Epidermal melanocyte (primary cell): ENCODE results near the gene GABPB1.

ENCODE experiments used
- DNase-seq: peaks from one replicate; pipeline ENCODE4 v3.0.0; 2011; ENCODE audit warnings: low spot score; ENCODE audit not compliant: insufficient read length

The GABPB1 gene

DNA sequence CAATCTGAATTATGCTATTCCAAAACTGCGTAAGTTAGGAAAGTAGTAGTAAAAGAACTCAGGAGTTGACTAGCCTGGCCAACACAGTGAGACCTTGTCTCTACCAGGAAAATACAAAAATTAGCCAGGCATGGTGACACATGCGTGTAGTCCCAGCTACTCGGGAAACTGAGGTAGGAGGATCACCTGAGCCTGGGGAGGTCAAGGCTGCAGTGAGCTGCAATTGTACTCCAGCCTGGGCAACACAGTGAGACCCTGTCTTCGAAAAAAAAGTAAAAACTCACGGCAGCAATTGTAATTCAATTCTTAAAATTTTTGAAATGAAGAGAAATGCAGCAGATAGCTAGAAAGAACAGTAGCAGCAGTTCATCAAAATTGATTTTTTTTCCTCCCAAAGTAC is 9.7 kb downstream of the GABPB1 start:
- DNase-seq: no peak

DNA sequence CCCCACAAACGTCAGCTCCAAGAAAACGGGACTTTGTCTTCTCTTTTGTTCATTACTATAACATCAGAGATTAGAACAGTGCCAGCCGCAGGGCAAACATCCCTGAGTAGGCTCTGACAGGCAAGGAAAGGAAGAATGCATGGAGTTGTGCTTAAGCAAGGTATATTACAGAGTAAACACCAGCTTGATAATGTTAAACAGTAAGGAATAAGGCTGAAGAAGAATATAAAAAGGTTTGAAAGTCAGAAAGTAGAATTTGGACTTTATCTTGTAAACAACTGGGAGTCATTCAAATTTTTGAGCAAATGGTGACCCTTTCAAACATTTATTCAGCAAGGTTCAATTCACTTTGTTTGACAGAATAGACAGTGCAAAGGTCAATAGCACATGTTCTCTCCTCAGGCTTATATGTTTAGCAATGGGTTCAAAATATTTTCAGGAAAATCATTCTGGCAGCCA is 11.0 kb downstream of the GABPB1 start:
- DNase-seq: no peak

DNA sequence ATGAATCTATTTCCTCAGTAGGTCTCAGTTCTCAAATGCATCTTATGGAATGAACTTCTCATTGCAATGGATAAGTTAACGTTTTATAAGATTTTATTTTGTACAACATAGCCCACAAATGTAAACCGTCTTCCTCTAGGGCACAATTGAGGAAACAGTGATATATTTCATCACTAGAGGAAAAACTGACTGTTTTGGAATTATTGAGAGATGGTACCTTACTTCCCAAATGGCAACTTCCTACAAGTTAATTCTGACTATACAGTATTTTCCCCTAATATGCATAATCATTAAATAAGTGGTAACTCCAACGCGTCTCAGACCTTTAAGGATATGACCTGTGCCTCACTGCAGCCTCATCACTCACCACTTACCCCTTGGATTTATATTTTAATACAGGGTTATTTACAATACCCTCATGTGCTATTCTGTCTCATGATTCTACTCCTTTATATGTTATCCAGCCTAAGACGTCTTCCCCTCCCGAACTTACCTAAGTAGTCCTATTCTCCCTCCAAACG is 13.3 kb downstream of the GABPB1 start:
- DNase-seq: no peak

DNA sequence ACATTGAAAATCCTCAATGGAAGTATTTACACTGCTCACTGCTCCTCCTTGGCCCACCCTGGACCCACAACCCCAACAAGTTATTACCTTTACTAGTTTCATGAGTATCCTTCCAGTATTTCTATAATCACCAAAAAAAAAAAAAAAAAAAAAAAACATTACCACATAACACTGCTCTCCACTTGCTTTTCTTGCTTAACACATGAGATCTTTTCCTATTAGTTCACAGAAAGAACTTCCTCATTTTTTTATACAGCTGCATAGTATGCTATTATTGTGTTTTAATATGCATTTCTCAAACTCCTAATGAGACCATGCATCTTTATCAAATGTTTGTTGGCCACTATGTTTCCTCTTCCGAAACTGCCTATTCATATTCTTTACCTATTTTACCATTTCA is 14.6 kb downstream of the GABPB1 start:
- no peak for DNase-seq

DNA sequence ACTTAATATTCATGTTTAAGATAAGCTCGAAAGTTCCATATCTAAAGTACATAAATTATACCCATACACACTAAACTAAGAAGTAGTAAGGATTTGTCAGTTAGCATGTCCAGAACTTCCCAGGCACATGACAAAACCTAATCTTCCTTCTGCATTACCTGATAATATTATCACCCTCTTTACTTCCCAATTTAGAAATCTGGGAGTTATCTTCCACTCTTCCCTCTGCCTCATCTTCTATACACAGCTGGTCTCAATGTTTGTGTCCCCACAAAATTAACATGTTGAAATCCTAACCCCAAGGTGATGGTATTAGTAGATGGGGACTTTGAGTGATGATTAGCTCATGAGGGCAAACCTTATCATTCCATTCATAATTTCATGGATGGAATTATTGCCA is 15.3 kb downstream of the GABPB1 start:
- DNase-seq: no peak

DNA sequence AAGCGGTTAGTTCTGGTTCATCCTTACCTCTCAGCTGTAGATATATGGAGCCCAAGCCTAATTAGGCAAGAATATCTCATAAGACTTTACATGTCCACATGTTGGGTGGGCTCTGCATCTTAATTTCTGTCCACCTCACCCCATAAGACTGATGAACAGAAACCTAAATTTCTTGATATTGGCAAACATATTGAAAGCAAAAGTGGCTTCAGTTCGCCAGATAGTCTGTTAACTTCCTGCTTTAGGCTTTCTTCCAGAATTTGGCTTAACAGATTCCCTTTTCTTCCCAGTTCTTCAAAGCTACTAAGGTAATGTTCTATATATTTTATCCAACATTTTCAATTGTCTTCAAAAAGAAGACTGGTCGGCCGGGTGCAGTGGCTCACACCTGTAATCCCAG is 19.7 kb downstream of the GABPB1 start:
- DNase-seq: no peak

DNA sequence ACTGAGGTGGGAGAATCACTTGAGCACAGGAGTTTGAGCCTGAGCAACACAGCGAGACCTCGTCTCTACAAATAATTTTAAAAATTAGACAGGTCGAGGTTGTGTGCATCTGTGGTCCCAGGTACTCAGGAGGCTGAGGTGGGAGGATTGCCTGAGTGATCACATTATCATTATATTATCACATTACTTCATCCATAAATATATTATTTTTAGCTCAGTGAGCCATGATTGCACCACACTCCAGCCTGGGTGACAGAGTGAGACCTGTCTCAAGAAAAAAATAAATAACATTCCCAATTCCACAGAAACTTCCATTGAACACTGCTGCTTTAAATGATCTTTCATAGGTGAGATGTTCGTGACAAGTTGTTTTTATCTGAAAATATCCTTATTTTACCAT is 21.8 kb downstream of the GABPB1 start:
- DNase-seq: no peak

DNA sequence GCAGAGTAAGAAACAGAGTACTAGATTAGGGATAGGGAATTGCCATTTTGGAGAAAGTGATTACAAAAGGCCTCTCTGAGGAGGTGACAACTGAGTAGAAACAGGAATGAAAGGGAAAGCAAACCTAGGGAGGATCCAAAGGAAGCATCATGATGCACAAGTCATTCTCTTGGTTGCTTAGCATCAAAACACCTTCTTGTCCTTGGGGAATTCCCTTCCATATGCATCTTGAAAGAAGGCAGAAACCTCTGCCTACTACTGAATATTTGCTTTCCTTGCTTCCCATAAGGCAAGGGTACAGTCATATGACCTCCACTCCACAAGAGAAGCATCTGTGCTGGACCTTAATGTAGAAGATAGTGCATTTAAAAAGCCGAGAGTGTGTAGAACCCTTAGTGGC is 24.1 kb downstream of the GABPB1 start:
- DNase-seq: no peak

DNA sequence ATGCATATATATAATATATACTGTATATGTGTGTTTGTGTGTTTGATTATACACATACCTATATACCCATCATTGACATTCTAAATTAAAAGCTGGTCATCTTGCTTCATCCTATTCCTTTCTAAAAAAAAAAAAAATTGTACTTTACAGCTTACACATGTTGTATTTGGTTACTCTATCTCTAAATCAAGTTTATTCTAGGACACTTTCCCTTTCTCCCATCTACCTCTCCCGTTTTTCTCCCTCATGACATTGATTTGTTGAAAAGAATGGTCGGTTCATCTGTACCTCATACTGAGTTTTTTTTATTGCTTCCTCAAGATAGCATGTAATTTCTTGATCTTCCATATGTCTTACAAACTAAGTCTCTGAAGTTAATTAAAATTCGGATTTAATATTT is 26.9 kb downstream of the GABPB1 start:
- no peak for DNase-seq

DNA sequence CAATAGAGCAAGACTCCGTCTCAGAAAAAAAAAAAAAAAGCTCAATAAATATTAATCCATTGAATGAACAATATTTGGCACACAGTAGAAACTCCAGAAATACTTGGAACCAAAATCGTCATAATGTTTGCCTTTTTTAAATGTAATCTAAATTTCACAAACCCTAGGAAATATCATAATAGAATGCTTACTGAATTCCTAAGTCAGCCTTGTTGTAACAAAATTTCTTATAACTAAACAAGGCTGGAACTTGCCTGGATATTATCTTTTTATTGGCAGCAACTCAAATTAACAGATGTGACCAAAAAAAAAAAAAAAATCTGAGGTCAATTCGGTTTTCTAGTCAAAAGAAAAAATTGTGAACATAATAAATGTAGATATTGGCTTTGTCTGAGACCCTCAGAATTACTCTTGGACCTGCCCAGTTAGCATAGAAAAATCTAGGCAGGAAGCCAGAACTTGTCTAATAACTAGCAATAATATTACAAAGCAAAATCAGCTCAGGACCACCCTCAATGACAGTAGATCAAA is 33.3 kb downstream of the GABPB1 start:
- no peak for DNase-seq

DNA sequence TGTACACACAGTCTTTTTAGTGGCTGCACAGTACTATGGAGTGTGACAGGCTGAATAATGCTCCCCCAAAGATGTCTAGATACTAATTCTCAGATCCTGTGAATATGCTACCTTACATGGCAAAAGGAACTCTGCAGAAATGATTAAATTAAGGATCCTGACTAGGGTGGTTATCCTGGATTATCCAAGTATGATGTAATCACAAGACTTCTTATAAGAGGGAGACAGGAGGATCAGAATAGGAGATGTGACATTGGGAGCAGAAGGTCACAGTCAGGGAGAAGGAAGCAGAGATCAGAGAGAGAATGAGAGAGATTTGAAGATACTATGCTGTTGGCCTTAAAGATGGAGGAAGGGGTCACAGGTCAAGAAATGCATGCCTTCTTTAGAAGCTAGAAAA is 34.5 kb downstream of the GABPB1 start:
- no peak for DNase-seq

DNA sequence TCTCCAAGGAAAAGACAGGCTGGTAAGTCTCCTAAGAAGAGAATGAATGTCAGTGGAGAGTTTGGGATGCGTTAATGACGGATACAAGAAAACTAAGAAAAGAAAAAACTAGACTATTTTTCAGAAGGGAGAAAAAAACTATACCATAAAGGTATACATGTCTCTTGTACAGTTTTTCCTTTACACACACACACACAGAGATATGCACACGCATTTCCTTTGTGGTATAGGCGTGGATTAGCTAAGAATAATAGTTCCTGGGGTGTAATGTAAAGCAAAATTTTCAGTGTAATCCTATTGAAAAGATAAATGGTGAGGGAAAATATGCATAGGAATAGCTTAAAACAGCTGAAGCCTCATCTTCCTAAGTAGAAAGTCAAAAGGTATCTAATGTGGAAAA is 36.3 kb downstream of the GABPB1 start:
- DNase-seq: no peak

DNA sequence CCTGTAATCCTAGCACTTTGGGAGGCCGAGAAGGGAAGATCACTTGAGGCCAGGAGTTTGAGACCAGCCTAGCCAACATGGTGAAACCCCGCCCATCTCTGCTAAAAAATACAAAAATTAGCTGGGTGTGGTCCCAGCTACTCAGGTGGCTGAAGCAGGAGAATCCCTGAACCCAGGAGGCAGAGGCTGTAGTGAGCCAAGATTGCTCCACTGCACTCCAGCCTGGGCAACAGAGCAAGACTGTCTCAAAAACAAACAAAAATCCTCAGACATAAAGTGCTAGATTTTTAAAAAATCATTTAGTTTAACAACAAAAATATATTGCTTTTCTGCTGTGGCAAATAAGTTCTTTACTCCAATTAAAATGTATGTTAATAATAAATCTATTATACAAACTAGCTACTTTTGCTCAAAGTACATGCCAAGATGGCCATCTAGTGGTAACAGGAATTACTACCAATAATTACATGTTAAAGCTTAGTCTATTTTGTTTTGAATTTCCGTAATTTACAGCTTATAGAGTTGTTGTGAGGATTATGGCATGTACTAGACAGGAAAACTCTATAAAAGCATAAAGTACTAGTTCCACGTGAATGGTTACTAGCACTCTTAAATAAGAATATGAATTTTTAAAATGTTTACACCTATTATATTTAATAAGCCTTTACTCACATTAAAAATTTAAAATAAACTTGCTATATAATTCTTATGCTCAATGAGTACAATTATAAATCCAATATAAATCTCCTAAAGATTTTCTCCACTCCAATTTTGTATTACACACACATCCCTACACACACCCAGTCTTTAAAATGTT is 39.0 kb downstream of the GABPB1 start:
- DNase-seq: no peak

DNA sequence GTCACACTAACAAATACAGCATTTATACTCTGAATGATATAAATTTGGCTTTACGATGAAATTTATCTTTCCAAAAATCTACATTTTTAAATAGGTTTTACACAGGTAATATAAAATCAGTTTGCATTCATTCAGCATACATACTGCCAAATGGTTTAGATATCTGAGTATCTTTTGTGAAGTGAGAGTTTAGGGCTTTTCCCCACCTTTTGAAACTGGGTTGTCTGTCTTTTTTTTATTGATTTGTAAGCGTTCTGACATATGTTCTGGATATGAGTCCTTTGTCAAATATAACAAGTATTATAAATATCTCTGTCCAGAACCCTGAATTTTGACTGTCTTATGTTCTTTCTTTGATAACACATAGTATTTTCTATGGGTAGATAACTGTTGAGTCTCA is 42.4 kb downstream of the GABPB1 start:
- no peak for DNase-seq

DNA sequence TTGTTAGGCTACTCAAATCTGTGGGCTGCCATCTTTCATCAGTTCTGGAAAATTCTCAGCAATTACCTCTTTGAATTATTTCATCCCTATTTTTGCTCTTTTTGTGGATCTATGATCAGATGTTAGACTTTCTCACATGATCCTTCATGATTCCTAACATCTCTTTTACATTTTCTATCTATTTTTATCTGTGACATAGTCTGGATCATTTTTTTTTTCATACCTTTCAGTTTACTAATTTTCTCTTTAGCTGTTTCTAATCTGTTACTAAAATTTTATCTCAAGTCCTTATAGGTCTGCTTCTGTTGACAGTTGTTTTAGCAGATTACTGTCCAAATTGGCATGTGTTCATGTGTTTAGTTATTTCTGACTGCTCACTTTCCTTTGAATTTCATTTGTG is 47.2 kb downstream of the GABPB1 start:
- no peak for DNase-seq

DNA sequence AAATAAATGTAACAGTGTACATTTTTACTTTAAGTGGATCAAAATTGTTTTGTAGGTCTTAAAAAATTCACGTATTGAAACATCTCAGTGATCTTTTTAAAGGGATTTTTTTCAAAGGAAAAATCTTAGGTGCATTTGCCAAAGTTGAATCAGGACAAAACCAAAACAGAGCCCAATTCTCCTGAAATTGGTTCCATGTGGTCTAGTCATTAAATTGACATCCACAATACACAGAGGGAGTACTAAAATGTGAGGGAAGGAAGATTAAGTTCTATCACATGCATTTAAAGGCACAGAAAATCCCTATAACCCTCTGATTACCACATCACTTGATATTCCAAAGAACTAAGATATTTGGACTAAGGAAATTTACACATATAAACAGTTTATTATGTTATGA is 50.2 kb downstream of the GABPB1 start:
- no peak for DNase-seq

DNA sequence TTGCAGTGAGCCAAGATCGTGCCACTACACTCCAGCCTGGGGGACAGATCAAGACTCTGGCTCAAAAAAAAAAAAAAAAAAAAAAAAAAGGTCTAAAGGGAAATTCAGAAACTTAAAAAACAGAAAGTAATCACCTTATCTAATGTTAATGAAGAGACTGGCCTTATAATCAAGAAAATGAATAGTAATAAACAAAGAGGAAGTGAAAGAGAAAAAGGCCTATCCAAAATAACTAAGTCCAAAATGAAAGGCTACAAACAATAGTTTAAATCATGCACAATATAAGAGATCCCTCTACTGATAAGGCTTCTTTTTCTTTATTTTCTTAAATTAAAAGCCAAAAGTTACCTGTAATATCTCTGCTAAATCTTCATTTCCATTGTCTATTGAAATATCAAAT is 52.4 kb downstream of the GABPB1 start:
- DNase-seq: no peak

DNA sequence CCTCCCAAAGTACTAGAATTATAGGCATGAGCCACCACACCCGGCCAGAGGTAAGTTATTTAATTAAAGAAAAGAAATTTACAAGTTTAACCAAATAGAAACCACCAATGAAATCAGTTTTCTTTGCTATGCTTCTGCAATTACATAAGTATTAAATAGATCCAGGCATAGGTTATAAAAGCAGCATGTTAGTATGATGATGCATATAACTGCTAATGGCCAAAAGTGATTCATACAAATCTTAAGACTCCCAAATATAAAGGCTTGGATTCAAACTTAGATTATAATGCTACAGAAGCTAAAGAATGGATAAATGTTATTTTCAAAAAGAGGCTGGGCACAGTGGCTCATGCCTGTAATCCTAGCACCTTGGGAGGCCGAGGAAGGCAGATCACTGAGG is 56.7 kb downstream of the GABPB1 start:
- no peak for DNase-seq

DNA sequence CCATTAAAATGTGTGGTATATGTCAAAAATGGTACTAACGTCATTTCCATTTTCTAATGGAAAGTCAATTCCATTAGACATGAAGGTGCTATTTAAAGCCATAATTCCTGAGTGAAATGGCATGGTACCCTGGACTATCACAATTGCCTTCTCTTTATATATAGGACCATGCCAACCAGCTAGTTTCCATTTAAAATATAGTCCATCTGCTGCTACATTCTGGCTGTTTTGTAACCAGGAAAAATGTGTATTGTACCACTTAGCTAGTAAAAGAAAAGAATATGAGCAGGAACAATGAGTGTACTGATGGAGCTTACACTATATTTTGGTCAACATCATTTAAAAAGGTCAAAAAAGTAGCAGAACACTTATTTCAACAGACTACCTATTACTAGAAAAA is 59.0 kb downstream of the GABPB1 start:
- no peak for DNase-seq

DNA sequence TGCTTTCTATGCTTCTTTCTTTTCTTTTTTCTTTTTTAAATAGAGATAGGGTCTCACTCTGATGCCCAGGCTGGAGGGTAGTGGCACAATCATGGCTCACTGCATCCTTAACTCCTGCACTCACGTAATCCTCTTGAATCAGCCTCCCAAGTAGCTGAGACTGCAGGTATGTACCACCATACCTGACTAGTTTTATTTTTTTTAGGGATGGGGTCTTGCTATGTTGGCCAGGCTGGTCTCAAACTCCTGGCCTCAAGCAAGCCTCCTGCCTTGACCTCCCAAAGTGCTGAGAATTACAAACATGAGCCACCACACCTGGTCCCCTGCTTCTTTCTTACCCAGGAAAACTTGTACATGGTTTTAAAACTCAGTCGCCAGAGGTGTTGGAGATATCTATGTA is 65.2 kb downstream of the GABPB1 start:
- DNase-seq: no peak

DNA sequence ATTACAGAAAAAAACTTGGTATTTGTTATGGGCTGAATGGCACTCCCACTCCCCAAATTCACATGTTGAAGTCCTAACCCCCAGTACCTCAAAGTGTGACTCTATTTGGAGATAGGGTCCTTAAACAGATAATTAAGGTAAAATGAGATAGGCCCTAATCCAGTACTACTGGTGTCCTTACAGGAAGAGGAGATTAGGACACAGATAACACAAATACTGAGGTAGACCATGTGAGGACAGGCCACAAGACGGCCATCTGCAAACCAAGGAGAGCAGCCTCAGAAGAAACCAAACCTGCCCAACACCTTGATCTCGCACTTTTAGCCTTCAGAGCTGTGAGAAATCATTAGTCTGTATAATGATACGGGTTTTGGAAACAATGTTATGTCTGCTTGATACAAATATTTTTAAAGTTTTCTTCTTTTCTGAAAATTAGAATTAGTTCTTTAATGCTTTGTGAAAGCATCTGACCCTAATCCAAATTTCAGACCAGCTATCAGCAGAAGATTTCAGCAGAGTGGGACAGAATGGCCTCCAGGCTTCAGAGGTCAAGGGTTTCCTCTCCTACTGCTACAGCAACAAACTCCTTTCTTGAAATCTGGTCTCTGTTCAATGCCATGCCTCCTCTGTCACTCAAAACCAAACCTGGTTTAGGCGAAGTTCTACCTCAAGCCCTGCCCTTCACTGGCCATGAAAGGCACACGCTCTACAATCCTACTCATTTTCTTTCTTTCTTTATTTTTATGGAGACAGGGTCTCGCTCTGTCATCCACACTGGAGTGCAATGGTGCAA is 67.5 kb downstream of the GABPB1 start:
- no peak for DNase-seq

DNA sequence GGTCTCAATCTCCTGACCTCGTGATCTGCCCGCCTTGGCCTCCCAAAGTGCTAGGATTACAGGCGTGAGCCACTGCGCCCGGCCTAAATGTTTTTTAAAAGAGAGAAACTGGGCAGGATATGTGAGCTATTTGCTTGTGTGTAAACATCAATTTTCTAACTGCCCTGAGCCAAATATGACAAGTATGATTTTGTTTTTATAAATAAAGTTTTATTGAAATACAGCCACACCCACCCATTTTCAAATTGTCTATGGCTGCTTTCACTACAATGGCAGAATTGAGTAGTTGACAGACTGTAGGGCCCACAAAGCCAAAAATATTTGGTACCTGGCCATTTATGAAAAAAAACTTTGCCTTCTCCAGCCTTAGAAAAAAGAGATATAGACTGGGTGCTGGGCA is 73.6 kb downstream of the GABPB1 start:
- no peak for DNase-seq
